Panc1 (cell line): ENCODE data around the gene CCBE1. TPM values are rescaled to one million over a fixed set of nuclear protein-coding genes. Genes with fewer than 3 reads are reported as not detected.

Source experiments
- ATAC-seq: fragments of 200-7000 bp; cut with Tn5 transposase; 2 replicates; pipeline ENCODE4 v1.9.1; 2020; ENCODE audit warnings: mild to moderate bottlenecking, moderate library complexity
- BruUV-seq: library from RNA; stranded (reverse); fragments of 400-500 nt; replicated peaks from 2 replicates; lab custom pipeline; 2021; lab: Mats Ljungman, UMichigan
- CTCF ChIA-PET: fragments of 300-600 bp; sonication (Branson Sonifier 250); formaldehyde crosslinking; loops from one replicate; lab custom pipeline; 2022; ENCODE audit warnings: antibody characterized with exemption; lab: Charles Lee
- POLR2A ChIA-PET: fragments of 300-600 bp; sonication (Branson Sonifier 250); formaldehyde crosslinking; loops from one replicate; lab custom pipeline; 2022; ENCODE audit warnings: antibody characterized with exemption; lab: Charles Lee
- DNase-seq: peaks from one replicate; pipeline ENCODE4 v3.0.0-alpha.2; 2010; ENCODE audit warnings: low read depth, low spot score
- H3K27ac ChIP-seq: 2 replicates; pipeline ENCODE4 v1.5.1; 2011; ENCODE audit warnings: mild to moderate bottlenecking, low read length, inconsistent platforms
- H3K27me3 ChIP-seq: fragments of 200-500 bp; sonication (Bioruptor generic); 2 replicates; pipeline ENCODE4 v1.6.0; 2014; ENCODE audit warnings: low read length, inconsistent platforms; ENCODE audit not compliant: control insufficient read depth, insufficient read depth
- H3K36me3 ChIP-seq: fragments of 200-500 bp; sonication (Bioruptor generic); 2 replicates; pipeline ENCODE4 v1.5.1; 2014; ENCODE audit warnings: inconsistent platforms, mild to moderate bottlenecking, low read length, moderate library complexity; ENCODE audit not compliant: control insufficient read depth, insufficient read depth
- H3K4me1 ChIP-seq: 2 replicates; pipeline ENCODE4 v1.5.1; 2011; ENCODE audit warnings: inconsistent platforms, mild to moderate bottlenecking, low read length, moderate library complexity; ENCODE audit not compliant: control insufficient read depth, insufficient read depth
- H3K4me3 ChIP-seq, 2 experiments: 2 replicates each; pipeline ENCODE4 v1.5.1; 2011 to 2012; ENCODE audit warnings: low read depth in 2 of 2, low read length in 2 of 2, mild to moderate bottlenecking in 2 of 2, inconsistent platforms in 1 of 2, moderate library complexity in 1 of 2
- H3K9me3 ChIP-seq: fragments of 200-500 bp; sonication (Bioruptor generic); 2 replicates; pipeline ENCODE4 v1.5.1; 2014; ENCODE audit warnings: low read depth, mild to moderate bottlenecking, inconsistent platforms, low read length, moderate library complexity; ENCODE audit not compliant: control insufficient read depth, insufficient read depth
- POLR2AphosphoS5 ChIP-seq: IDR thresholded peaks from 2 replicates; pipeline ENCODE4 v1.6.1; 2012; ENCODE audit warnings: mild to moderate bottlenecking, low read depth, low read length, moderate library complexity
- SIN3A ChIP-seq: IDR thresholded peaks from 2 replicates; pipeline ENCODE4 v1.6.1; 2012; ENCODE audit warnings: low read depth, mild to moderate bottlenecking, low read length, moderate library complexity, borderline replicate concordance; ENCODE audit not compliant: insufficient read depth
- TCF7L2 ChIP-seq: IDR thresholded peaks from 2 replicates; pipeline ENCODE4 v1.6.1; 2011; ENCODE audit warnings: mild to moderate bottlenecking, low read depth, low read length, inconsistent platforms
- in situ Hi-C: cut with HindIII; loops from 2 replicates; pipeline ENCODE4 v1.10.0; 2016; ENCODE audit warnings: low sequenced_read_pairs, low pct_unique_long_range_greater_than_20kb
- intact Hi-C: fragments of 100-400 bp; cut with micrococcal nuclease; formaldehyde crosslinking; loops from one replicate; pipeline ENCODE4 v1.10.0; 2022; ENCODE audit not compliant: unreplicated experiment
- total RNA-seq: library from RNA; stranded (reverse); gene quantifications from one replicate; pipeline ENCODE4 v1.2.1, GENCODE V29; 2021; ENCODE audit not compliant: unreplicated experiment
- TF ChIP-seq, protein P1 (sequence below), 2 experiments: IDR thresholded peaks; 2 replicates each; pipeline ENCODE4 v1.6.1; 2011 to 2012; ENCODE audit warnings: low read depth in 2 of 2, control low read depth in 1 of 2, low read length in 1 of 2, mild to moderate bottlenecking in 1 of 2, moderate library complexity in 1 of 2; ENCODE audit not compliant: insufficient read depth in 1 of 2
- TF ChIP-seq, protein P2 (sequence below): fragments of 450-650 bp; IDR thresholded peaks from 2 replicates; pipeline ENCODE4 v1.5.1; 2017; ENCODE audit warnings: mild to moderate bottlenecking

CCBE1 gene
- total RNA-seq, 1 experiment from 2014 or later: 0.13 TPM

DNA sequence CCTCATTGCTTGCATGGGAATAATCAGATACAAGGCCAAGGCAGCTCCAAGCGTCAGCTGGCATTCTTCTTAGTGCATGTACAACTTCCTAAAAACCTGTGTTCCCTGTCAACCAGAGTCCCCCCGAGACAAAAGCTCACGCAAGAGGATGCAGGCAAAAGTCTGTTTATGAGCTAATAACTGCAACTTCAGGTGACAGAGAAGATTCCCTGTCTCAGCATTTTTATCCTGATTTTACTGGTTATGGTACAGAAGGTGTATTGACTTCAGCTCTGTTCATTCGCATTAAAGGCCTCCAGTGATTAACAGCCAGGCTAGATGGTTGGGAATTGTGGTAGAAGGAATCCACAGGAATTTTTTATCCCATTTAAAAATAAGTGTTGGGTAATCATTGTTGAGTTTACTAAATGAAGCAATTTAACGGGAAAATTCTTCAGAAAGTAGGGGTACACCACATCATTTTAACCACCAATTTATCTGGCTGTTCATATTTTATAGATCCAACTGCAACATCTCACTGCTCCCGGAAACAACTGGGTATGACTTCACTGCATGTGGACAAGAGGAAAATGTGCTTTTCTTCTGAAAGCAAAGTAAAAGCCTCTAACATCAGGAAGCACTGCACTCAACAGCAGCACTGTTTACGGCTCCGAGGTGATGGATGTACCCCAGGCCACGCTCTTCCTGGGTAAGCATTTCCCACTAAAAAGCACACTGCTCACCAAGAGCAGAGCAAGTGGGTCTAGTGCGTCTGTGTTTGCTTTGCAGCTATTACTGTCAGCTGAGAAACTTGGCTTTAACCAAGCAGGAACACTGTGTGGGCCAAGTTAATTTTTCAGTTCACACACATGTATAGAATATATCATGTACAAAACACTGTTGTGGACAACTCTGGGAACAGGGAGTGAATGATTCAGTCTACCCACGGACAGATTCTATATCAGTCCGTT is 31.9 kb downstream of the CCBE1 start:
- no peak for TF ChIP-seq TCF7L2
- TF ChIP-seq, protein P1, sequence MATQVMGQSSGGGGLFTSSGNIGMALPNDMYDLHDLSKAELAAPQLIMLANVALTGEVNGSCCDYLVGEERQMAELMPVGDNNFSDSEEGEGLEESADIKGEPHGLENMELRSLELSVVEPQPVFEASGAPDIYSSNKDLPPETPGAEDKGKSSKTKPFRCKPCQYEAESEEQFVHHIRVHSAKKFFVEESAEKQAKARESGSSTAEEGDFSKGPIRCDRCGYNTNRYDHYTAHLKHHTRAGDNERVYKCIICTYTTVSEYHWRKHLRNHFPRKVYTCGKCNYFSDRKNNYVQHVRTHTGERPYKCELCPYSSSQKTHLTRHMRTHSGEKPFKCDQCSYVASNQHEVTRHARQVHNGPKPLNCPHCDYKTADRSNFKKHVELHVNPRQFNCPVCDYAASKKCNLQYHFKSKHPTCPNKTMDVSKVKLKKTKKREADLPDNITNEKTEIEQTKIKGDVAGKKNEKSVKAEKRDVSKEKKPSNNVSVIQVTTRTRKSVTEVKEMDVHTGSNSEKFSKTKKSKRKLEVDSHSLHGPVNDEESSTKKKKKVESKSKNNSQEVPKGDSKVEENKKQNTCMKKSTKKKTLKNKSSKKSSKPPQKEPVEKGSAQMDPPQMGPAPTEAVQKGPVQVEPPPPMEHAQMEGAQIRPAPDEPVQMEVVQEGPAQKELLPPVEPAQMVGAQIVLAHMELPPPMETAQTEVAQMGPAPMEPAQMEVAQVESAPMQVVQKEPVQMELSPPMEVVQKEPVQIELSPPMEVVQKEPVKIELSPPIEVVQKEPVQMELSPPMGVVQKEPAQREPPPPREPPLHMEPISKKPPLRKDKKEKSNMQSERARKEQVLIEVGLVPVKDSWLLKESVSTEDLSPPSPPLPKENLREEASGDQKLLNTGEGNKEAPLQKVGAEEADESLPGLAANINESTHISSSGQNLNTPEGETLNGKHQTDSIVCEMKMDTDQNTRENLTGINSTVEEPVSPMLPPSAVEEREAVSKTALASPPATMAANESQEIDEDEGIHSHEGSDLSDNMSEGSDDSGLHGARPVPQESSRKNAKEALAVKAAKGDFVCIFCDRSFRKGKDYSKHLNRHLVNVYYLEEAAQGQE (IDR thresholded peaks at IDR 0.05; ENCODE audit: insufficient read depth in 1 of 2, low read depth in 2 of 2, low read length in 1 of 2): no peak
- TF ChIP-seq SIN3A: no peak
- TF ChIP-seq POLR2AphosphoS5: no peak
- TF ChIP-seq, protein P2, sequence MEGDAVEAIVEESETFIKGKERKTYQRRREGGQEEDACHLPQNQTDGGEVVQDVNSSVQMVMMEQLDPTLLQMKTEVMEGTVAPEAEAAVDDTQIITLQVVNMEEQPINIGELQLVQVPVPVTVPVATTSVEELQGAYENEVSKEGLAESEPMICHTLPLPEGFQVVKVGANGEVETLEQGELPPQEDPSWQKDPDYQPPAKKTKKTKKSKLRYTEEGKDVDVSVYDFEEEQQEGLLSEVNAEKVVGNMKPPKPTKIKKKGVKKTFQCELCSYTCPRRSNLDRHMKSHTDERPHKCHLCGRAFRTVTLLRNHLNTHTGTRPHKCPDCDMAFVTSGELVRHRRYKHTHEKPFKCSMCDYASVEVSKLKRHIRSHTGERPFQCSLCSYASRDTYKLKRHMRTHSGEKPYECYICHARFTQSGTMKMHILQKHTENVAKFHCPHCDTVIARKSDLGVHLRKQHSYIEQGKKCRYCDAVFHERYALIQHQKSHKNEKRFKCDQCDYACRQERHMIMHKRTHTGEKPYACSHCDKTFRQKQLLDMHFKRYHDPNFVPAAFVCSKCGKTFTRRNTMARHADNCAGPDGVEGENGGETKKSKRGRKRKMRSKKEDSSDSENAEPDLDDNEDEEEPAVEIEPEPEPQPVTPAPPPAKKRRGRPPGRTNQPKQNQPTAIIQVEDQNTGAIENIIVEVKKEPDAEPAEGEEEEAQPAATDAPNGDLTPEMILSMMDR: no peak
- no peaks in the 10 kb centered on the region for H3K36me3 ChIP-seq
- POLR2A ChIA-PET: no interaction called here
- in situ Hi-C loops (no loop called here), intact Hi-C loops (no loop called here)
- no peaks in the 10 kb centered on the region; the same call in 1 of the 2 replicates for H3K27me3 ChIP-seq
- CTCF ChIA-PET: no interaction called here
- no TSS peak for BruUV-seq
- no peak overlapping the region for H3K27ac ChIP-seq
- no peak overlapping the region for H3K4me3 ChIP-seq
- DNase-seq: no peak
- H3K9me3 ChIP-seq: no peaks in the 10 kb centered on the region
- H3K4me1 ChIP-seq: no peaks in the 10 kb centered on the region
- no peak for ATAC-seq

DNA sequence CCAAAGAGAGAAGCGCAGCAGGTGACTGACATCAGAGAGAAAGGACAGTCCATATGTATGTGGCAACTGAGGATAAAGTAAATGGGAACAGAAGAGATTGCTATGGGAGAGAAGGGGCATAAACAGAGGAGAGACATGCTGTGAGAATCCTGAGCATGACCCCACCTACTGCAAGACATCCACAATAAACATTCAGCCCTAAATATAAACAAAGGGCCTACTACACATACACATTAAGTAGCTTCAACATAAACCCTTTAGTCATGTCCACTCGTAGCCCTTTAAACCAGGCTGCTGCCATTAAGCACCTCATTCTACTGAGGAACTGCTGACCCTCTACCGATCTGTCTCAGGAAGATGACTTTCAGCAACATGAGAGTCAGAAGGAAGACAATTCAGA is 32.9 kb downstream of the CCBE1 start:
- ChIA-PET POLR2A (no interaction called here), CTCF (no interaction called here)

More for the DNA sequence above, 32.9 kb downstream of the CCBE1 start:
- in situ Hi-C loops (no loop called here), intact Hi-C loops (no loop called here)
- no peaks in the 10 kb centered on the region for H3K9me3 ChIP-seq
- H3K4me3 ChIP-seq: no peak overlapping the region
- no peak overlapping the region for H3K27ac ChIP-seq
- H3K36me3 ChIP-seq: no peaks in the 10 kb centered on the region
- DNase-seq (no peak), ATAC-seq (no peak)
- H3K27me3 ChIP-seq: no peaks in the 10 kb centered on the region; the same call in 1 of the 2 replicates
- no peaks in the 10 kb centered on the region for H3K4me1 ChIP-seq
- TF ChIP-seq TCF7L2 (no peak), POLR2AphosphoS5 (no peak), SIN3A (no peak)
- TF ChIP-seq, protein P2: no peak
- TF ChIP-seq, protein P1 (IDR thresholded peaks at IDR 0.05; ENCODE audit: insufficient read depth in 1 of 2, low read depth in 2 of 2, low read length in 1 of 2): no peak
- no TSS peak for BruUV-seq
